Activated T-cell treated with anti-CD3 and anti-CD28 coated beads for 48 hours (primary cell): ENCODE measurements around the gene SAP130.

ENCODE experiments used
- DNase-seq: peaks from one replicate; pipeline ENCODE4 v3.0.0-alpha.2; 2020; ENCODE audit warnings: low read depth

SAP130 gene

DNA sequence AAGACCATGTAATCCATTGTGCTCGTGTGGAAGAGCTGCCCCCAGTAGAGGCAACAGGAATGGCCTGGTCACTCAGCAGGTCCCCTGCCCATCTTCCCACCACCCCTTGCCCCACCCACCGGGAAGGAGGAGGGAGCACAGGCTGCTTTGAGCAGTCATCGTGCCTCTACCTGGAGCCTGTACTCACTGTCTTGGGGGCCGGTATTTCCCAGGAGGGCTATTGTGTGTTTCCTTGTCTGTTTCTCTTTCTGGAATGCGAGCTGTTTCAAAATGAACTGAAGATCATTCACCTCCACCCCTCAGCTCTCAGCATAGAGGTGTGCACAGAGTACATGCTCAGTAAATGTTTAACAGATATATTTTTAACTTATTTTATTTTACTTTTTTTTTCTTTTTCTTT lies 134.4 kb downstream of the SAP130 start:
- DNase-seq, result no peak

DNA sequence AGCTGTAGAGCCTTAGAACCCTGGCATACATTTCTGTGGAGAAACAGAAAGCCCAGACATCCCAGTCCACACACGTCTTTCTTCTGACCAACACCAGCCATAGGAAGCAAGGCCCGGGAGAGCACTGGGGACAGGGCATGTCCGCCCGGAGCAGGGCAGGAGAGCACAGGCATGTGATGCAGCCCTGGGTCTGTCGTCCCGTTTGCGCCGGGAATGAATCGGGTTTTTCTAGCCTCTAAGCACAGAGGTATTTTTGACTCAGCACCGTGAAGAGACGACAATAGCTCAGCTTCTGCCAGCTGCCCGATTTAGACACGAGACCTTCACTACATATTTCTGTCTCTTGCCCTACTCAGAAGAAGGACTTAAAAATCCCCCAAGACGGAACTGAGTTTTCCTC lies 134.8 kb downstream of the SAP130 start:
- DNase-seq, result no peak

DNA sequence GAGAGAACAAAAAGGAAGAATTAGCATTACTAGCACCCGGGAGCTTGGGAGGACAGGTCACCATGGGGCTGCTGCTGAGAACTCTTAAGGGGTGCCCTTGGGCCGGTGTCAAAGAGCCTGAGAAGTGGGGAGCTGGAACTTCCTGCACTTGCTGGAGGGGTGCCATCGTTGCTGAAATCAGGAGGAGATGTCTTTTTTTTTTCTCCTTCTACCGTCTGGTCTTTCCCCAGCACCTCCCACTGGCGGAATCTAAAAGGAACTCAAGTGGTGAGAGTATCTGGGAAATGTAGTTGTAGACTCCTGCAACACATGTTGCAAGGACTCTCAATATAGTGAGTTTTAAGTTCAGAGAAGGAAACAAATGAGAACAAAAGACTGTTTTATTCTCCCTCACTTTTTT lies 136.0 kb downstream of the SAP130 start:
- no peak for DNase-seq
